Measurements from ENCODE around the gene DYTN. TPM values are rescaled to one million over a fixed set of nuclear protein-coding genes. Genes with fewer than 3 reads are reported as not detected.

DYTN gene
- total and polyA plus RNA-seq, 12 donors = not detected

DNA sequence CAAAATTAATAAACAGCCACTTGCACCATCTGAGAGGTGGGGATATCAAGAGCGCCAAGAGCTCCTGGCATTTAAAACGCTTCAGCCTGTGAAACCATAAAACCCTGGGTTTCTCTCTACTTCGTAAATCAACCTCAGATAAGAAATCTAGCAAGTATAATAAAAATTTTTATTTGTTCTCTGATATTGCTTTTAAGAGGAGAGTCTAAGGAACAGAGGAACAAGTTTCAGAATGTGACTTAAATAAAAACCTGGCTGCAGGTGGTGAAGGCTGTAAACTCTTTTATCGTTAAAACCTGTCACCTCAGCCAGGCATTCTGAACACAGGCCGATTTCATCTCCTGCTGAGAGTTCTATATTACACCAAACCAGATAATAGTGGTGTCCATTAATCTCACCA, 9.9 kb downstream of the DYTN start:
- H3K4me1 ChIP-seq (replicated peaks in 1 of 2) = no peaks in the 10 kb centered on the region
- 58 to 61% (median 59%) methylated on average over 5 of the region's 5 CpGs for WGBS, 4 donors
- no peak overlapping the region for H3K27ac ChIP-seq
- no peak for TF ChIP-seq POLR2A (IDR thresholded peaks at IDR 0.05)
- TF ChIP-seq, protein P1, sequence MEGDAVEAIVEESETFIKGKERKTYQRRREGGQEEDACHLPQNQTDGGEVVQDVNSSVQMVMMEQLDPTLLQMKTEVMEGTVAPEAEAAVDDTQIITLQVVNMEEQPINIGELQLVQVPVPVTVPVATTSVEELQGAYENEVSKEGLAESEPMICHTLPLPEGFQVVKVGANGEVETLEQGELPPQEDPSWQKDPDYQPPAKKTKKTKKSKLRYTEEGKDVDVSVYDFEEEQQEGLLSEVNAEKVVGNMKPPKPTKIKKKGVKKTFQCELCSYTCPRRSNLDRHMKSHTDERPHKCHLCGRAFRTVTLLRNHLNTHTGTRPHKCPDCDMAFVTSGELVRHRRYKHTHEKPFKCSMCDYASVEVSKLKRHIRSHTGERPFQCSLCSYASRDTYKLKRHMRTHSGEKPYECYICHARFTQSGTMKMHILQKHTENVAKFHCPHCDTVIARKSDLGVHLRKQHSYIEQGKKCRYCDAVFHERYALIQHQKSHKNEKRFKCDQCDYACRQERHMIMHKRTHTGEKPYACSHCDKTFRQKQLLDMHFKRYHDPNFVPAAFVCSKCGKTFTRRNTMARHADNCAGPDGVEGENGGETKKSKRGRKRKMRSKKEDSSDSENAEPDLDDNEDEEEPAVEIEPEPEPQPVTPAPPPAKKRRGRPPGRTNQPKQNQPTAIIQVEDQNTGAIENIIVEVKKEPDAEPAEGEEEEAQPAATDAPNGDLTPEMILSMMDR (IDR thresholded peaks at IDR 0.05) = no peak
- H3K4me3 ChIP-seq = no peak overlapping the region
- no peaks in the 10 kb centered on the region for H3K9me3 ChIP-seq (replicated peaks in 1 of 3)
- no peaks in the 10 kb centered on the region for H3K36me3 ChIP-seq (replicated peaks in 1 of 2)
- intact Hi-C loops (cut with DNase I) = no loop called here
- H3K27me3 ChIP-seq = no peaks in the 10 kb centered on the region
- DNase-seq = no peak

- no peak for TF ChIP-seq POLR2A (IDR thresholded peaks at IDR 0.05)
- TF ChIP-seq, protein P1 (IDR thresholded peaks at IDR 0.05) = no peak
- Histone ChIP-seq H3K27ac (no peak overlapping the region), H3K9me3 (replicated peaks in 1 of 3) (no peaks in the 10 kb centered on the region), H3K4me3 (no peak overlapping the region), H3K36me3 (replicated peaks in 1 of 2) (no peaks in the 10 kb centered on the region), H3K4me1 (replicated peaks in 1 of 2) (no peaks in the 10 kb centered on the region), H3K27me3 (no peaks in the 10 kb centered on the region)
- intact Hi-C loops (cut with DNase I) = no loop called here
- 74 to 80% (median 75%) methylated on average over 10 of the region's 10 CpGs for WGBS, 4 donors
- no peak for DNase-seq
Observed at GRCh38 chr2:206707164-206707701, 11.0 kb downstream of the DYTN start.

DNA sequence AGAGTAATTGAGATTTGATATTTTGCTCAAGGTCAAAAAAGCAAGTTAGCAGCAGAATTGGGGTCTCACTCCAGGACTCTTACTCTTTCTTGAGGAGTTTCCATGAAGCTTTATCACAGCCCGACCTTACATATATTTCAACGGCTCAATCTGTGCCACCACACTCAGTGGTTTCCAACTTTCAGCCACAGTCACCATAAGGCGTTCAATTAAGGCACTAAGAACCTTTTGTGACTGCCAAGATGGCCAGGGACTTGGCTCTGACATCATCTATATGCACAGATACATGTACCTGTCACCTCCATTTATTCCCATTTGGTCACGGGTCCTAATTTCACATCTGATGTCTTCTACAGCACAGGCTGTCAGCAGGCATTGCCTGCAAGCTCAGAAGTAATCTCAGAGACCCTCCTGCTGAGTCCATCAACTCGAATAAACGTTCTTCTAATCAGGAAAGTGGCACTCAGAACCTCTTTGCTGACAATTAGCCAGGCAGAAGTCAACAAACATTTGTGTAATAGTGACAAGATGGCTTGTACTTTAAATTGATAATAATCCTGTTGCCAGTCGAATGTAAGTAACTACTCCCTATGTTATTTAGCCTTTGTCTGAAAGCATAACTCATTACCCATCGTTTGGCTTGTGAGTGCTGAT, 16.1 kb downstream of the DYTN start:
- no peak for TF ChIP-seq POLR2A (IDR thresholded peaks at IDR 0.05)
- TF ChIP-seq, protein P1 (IDR thresholded peaks at IDR 0.05) = no peak
- H3K4me3 ChIP-seq = no peak overlapping the region
- no peak for DNase-seq
- H3K9me3 ChIP-seq (replicated peaks in 1 of 3) = no peaks in the 10 kb centered on the region
- no peaks in the 10 kb centered on the region for H3K36me3 ChIP-seq (replicated peaks in 1 of 2)
- H3K4me1 ChIP-seq (replicated peaks in 1 of 2) = no peaks in the 10 kb centered on the region
- no peak overlapping the region for H3K27ac ChIP-seq
- no peaks in the 10 kb centered on the region for H3K27me3 ChIP-seq
- intact Hi-C loops (cut with DNase I) = no loop called here
- WGBS, 4 donors = 59 to 78% (median 69%) methylated on average over 8 of the region's 8 CpGs

GRCh38 chr2:206700156-206700555, 18.0 kb downstream of the DYTN start:
- no peaks in the 10 kb centered on the region for H3K36me3 ChIP-seq (replicated peaks in 1 of 2)
- 35 to 42% (median 40%) methylated on average over 8 of the region's 8 CpGs for WGBS, 4 donors
- H3K27me3 ChIP-seq = no peaks in the 10 kb centered on the region
- no peaks in the 10 kb centered on the region for H3K4me1 ChIP-seq (replicated peaks in 1 of 2)
- H3K9me3 ChIP-seq (replicated peaks in 1 of 3) = no peaks in the 10 kb centered on the region
- TF ChIP-seq, protein P1 (IDR thresholded peaks at IDR 0.05) = no peak
- TF ChIP-seq POLR2A (IDR thresholded peaks at IDR 0.05) = no peak
- H3K4me3 ChIP-seq = no peak overlapping the region
- DNase-seq = no peak
- no peak overlapping the region for H3K27ac ChIP-seq
- intact Hi-C loops (cut with DNase I) = no loop called here

All from adrenal gland (tissue), 12 donors.